Left kidney (tissue), 2 donors: Measurements from ENCODE around the gene VAC14. TPM values are rescaled to one million over a fixed set of nuclear protein-coding genes. Genes with fewer than 3 reads are reported as not detected.
"Not testable (repeated sequence)": the region's sequence is repeated elsewhere in the genome, so short reads cannot be mapped to it uniquely, and the experiment has no call there.

Source experiments
- DNase-seq: peaks from one replicate; pipeline ENCODE4 v3.0.0-alpha.2; 2013
- polyA plus RNA-seq: library from polyadenylated mRNA; unstranded; fragments of 120-200 nt; gene quantifications from one replicate; pipeline ENCODE4 v1.2.1, GENCODE V29; 2013; ENCODE audit not compliant: insufficient read length

VAC14 gene
- polyA plus RNA-seq, 1 donor: 40.9 TPM

GRCh38 chr16:70745536-70746025 lies 55.4 kb downstream of the VAC14 start:
- no peak for DNase-seq

- DNase-seq: no peak
Measured at GRCh38 chr16:70744366-70744765, 56.6 kb downstream of the VAC14 start.

GRCh38 chr16:70743791-70744190 lies 57.2 kb downstream of the VAC14 start:
- DNase-seq: no peak

- DNase-seq: not testable (repeated sequence)
Measured at GRCh38 chr16:70742967-70743366, 58.0 kb downstream of the VAC14 start.

- DNase-seq: no peak
Measured at GRCh38 chr16:70741783-70742125, 59.2 kb downstream of the VAC14 start.

- DNase-seq: no peak
Measured at GRCh38 chr16:70740914-70741782, 59.8 kb downstream of the VAC14 start.

DNA sequence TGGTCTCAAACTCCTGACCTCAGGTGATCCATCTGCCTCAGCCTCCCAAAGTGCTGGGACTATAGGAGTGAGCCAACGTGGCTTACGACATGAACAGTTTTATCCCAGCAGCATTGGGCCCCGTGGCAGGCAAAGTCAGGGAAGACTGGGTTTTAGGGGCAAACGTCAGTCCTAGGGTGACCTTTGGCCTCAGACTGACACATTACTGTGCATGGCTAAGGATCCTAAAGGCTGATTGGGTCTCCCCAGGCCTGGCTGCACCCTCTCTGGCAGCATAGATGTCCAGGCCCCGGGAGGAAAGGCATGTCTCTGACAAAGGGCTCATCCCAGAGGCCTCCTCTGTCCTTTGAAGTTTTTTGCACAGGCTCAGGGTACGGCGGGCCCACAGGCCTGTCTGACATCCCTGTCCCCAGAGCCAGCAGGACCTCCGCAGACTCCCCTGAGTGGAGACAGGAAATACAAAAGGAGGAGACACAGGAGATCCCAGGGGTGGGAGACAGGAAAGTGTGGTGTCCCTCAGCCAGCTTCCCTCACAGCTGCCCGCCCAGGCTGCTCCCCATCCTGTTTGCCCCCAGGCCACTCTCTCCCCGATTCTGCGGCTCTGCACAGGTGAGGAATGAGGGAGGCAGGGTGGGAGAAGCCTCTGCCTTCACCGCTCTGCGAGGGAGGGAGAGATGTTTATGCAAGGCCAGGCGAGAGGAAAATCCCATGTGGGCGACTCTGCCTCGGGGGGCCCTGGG lies 60.6 kb downstream of the VAC14 start:
- no peak for DNase-seq

DNA sequence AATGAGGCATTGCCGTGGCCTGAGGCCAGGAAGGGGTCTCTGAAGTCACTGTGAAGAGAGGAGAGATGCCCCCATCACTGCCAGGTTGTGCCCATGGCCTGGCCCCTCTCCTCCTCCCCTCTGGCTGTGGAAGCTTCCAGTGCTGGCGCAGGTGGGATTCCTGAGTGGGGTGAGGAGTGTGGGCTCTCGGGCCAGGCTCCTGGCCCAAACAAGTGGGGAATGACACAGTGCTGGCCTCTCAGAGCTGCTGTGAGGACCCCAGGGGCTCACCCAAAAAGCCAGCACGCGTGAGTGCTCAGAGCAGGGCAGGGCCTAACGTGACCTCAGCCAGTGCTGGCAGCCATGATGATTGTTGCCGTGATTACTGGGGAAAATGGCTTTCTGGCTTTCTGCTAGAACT lies 61.6 kb downstream of the VAC14 start:
- no peak for DNase-seq

DNA sequence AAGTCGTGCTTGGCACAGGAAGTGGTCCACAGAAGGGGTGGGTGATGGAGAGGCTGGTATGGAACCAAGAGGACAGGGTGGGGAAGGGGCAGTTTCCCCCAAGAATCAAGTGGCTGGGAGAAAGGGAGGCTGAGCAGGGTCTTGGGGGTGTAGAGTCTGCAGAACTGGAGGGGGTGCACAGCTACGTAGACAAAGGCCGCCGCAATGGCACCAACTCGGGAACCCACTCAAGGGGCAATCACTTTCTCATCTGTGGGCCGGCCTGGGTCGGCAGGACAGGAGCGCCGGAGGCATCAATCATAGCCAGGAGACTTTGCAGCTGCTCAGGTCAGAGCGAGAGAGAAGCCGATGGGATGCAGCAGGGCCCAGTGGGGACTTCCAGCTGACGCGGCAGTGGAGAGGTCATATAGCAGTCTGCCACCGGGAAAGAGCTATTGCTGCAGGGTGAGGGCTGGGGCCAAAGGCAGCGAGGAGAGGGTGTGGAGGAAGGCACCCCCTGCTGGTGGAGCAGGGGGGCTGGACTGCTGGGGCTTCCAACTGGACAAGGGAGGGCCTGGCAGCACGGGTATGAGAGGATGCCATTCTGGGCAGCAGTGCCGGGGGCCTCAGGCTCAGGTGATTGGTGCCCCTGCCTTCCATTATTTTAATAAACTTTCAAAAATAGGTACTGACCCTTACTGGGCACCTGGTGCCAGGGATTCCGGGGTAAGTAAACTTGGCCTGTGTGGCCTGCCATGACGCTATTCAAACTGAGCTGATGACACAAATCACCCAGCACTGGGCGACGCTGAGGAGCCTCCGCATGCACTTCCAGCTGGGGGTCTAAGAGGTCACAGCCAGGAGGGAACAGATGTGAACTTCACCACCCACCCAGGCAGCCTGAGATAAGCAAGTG lies 62.6 kb downstream of the VAC14 start:
- DNase-seq: no peak

DNA sequence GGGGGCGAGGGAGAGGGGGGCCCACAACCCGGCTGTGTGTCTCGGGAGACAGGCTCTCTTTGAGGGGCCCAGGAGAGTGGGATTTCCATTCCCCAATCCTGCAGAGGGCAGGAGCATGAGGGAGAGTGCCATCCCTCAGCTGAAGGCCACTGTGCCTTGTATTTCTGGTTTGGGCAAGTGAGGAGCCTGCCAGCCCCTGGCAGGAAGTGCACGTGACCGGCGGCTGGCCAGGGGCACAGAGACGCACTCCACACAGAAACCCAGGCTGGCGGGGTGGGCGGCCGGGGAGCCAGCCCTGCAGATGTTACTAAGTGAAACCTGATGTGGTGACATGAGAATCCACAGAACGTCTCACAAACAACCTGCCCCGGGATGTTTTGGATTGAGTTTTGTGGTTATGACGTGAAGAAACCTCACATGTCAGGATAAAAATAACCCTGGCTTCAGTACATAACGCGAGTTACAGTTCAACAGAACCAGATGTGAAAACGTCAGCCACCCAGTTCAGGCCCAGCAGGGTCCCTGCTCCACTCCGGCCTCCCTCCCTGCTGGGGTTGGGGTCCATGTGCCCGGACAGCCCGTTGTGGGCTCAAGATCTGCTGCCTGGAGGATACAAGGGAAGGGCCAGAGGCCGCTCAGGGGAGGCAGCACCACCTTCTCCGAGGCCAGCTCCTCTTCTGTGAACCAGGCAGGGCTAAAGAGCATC lies 63.4 kb downstream of the VAC14 start:
- DNase-seq: no peak

- no peak for DNase-seq
Measured at GRCh38 chr16:70736465-70737376, 64.2 kb downstream of the VAC14 start.

DNA sequence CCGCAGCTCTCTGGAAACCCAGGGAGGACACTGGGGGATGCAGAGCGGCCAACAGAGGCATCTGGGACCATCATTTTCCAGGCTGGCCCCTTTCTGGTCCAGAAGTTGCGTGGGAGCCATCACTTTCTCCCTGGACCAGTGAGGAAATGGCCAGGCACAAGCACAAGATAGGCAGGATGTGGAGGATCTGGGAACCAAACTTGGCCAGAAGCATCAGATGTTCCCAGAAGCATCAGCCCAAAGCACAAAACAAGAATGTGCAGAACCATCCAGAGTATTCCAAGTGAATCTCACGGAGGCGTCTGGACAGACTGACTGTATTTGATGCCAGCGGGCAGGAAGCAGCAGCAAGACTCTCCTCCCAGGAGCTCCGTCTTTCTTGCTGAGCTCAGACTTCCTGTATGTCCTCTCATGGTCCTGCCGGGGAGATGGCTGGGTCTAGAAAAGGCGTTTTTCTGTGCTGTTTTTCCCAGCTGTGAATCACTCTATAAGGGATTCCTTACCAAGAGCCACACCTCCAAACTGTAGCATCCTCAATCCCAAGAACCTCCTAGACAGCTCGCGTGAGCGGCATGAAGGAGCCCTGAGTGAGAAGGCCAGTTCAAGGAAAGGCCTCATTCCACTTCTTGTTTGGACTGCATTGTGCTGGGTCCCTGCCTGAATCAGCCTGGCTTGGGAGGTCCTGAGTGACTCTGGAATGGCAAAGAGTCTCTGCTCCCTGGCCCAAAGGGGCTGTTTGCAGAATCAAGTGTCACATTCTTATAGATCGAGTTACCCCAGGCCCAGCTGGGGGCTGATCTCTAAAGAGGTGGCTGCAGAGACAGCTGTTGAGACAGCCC lies 65.6 kb downstream of the VAC14 start:
- DNase-seq: no peak

DNA sequence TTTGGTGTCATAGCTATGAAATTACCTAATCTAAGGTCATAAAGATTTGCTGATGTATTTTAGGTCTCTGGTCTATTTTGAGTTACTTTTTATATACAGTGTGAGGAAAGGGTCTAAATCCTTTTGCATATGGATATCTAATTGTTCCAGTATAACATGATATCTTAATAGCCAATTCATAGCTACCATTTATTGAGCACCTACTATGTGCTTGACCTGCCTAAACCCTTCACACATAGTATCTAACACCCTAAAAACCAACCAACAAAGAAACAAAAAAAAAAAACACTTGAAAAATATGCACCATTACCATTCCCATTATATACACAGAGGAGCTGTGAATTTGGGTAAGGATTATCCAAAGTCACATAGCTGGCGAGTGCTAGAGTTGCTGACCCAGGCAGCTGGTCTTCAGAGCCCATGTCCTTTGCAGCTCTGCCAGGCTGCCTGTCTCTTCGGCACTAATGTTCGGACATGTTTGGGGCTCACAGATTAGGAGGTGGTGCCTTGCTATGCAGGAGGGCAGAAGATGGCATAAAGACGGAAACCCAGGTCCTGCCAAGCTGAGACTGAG lies 66.3 kb downstream of the VAC14 start:
- DNase-seq: no peak

- no peak for DNase-seq
Measured at GRCh38 chr16:70730944-70731343, 70.0 kb downstream of the VAC14 start.

DNA sequence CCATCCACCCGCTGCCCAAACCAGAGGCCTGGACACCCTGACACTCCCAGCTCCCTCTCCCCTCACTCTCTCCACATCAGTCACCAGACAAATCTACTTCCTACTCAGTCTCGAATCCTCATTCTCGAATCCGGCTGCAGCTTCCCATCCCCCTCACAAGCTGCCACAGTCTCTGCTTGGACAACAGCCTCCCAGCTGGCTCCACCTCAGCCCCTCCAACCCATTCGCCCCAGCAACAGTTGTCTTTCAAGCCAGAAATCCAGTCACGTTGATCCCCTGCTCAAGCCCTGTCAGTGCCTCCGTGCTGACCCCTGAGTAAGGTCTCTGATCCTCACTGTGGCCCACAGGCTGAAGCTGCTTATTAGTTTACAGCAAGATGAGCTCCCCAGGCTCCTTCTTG lies 70.9 kb downstream of the VAC14 start:
- DNase-seq: no peak

DNA sequence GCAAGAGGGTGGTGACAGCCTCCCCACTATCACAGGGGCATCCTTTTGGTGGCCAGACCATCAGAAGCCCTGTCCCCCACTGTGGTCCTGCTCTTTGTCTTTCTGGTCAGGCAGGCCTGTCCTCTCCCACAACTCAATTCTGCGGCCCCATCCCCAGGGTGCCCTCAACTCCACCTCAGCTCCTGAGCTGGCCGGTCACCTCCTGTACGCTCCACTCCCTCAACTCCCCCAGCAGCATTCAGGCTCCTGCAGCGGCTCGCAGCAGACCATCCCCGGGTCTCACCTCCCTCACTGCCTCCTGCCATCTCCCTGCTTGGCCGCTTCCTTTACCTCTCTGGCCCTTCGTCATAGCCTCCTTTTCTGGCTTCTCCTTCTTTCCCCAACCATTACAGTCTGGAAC lies 71.7 kb downstream of the VAC14 start:
- no peak for DNase-seq

DNA sequence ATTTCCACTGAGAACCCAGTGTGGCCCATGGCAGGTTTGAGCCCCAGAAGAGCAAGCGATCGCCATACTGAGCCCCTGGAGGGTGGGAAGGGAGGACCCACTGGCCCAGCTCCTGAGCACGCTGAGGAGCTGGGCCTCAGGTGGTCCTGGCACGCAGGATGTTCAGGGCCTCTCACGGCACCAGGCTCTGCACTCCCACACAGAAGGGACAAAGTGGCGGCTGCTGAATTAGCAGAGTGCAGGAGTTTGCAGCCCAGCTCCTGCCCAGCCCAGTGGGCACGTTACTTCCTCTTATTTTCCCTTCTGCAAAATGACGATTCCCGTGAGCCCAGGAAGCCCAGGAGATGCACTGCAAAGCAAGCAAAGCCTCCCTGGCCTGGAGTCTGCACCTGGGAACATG lies 72.8 kb downstream of the VAC14 start:
- DNase-seq: no peak

- DNase-seq: no peak
Measured at GRCh38 chr16:70726892-70727361, 74.0 kb downstream of the VAC14 start.
